Neural progenitor cell (in vitro differentiated cells): ENCODE measurements around the gene ZBTB7B.

Experiments used
- EZH2 ChIP-seq: fragments of 200-600 bp; sonication (generic); IDR thresholded peaks from 2 replicates; pipeline ENCODE4 v1.6.1; 2017; ENCODE audit warnings: antibody characterized with exemption, mild to moderate bottlenecking, moderate library complexity
- EZH2phosphoT487 ChIP-seq: fragments of 200-600 bp; sonication (generic); IDR thresholded peaks from 2 replicates; pipeline ENCODE4 v1.6.1; 2017; ENCODE audit warnings: antibody characterized with exemption
- TF ChIP-seq, protein P1 (sequence below): fragments of 200-600 bp; sonication (generic); IDR thresholded peaks from 2 replicates; pipeline ENCODE4 v1.5.1; 2017; ENCODE audit warnings: antibody characterized with exemption, mild to moderate bottlenecking

- TF ChIP-seq, protein P1, sequence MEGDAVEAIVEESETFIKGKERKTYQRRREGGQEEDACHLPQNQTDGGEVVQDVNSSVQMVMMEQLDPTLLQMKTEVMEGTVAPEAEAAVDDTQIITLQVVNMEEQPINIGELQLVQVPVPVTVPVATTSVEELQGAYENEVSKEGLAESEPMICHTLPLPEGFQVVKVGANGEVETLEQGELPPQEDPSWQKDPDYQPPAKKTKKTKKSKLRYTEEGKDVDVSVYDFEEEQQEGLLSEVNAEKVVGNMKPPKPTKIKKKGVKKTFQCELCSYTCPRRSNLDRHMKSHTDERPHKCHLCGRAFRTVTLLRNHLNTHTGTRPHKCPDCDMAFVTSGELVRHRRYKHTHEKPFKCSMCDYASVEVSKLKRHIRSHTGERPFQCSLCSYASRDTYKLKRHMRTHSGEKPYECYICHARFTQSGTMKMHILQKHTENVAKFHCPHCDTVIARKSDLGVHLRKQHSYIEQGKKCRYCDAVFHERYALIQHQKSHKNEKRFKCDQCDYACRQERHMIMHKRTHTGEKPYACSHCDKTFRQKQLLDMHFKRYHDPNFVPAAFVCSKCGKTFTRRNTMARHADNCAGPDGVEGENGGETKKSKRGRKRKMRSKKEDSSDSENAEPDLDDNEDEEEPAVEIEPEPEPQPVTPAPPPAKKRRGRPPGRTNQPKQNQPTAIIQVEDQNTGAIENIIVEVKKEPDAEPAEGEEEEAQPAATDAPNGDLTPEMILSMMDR, result no peak
- no peak for TF ChIP-seq EZH2
- TF ChIP-seq EZH2phosphoT487, result no peak
Measured at GRCh38 chr1:155001425-155001674, 1.3 kb upstream of the ZBTB7B start.
